Stimulated activated CD4-positive, alpha-beta T cell treated with anti-CD3 and anti-CD28 coated beads, Interleukin-1b, Interleukin-23, amount 100 ng/mL, for 24 hours (primary cell): ENCODE results near the gene UCN3.
"Not testable (repeated sequence)": the region's sequence is repeated elsewhere in the genome, so short reads cannot be mapped to it uniquely, and the experiment has no call there.

ENCODE experiments used
- DNase-seq, 4 experiments: peaks; one replicate each; pipeline ENCODE4 v3.0.0-alpha.2; 2020; ENCODE audit warnings: low read depth in 4 of 4, low spot score in 1 of 4

Gene UCN3

GRCh38 chr10:5365928-5366327 is 1.2 kb downstream of the UCN3 start:
- no peak for DNase-seq

DNA sequence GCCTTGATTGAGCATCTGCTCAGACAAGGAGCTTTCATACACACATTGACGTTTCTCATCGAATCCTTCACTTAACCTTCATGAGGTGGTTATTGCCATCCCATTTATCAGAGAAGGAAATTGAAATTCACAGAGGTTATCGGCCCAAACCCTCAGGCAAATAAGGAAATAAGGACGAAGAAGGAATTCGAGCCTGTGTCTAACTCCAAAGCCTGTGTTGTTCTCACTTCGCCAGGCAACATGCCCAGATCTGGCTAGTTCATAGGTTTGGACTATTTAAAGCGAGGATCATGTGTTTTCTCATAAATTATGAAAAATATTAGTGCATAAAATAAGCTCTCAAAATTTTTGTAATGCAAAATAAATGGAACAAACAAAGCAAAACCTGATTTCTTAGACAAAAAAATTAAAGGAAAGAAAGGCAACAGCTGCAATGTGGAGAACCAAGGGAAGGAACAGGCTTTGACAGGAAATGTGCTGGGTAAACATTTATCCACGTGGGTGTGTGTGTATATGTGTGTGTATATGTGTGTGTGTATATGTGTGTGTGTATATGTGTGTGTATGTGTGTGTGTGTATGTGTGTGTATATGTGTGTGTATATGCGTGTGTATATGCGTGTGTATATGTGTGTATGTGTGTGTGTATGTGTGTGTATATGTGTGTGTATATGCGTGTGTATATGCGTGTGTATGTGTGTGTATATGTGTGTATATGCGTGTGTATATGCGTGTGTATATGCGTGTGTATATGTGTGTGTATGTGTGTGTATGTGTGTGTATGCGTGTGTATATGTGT is 4.8 kb downstream of the UCN3 start:
- DNase-seq, result no peak

GRCh38 chr10:5370493-5371352 is 6.0 kb downstream of the UCN3 start:
- DNase-seq, result no peak

DNA sequence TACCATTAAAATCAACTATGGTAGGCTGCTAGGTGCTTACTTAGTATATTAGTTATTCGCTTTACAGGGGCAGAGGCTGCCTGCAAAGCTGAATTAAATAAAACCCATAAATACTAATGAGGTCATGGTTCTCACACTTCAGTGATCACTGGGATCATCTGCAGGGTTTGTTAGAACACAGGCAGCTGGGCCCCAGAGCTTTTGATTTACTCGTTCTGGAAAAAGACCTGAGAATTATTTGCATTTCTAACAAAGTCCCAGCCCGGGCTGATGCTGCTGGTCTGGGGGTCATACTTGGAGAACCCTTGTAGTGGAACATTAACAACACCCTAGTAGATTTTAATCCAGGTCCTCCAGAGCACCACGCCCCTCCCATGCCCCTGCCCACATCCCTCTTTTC is 8.5 kb downstream of the UCN3 start:
- no peak for DNase-seq

GRCh38 chr10:5373891-5374611 is 9.3 kb downstream of the UCN3 start:
- DNase-seq, result no peak

DNA sequence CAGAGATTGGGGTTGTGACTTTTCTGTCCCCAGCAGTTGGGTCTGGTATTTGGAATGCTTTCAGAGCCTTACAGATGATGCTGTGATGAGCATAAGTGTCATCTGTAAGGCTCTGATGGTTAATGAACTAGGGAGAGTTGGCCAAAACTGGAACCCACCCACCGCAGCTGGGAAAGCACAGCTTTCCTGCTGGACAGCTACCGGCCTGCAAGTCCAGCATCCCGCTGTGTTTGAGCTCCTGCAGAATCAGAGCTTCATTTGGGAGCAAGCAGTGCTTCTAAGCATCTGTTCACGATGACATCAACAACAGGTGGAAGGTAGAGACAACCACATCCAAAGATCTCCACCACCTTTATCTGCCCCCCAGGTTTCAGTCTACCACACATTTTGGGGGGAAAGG is 11.7 kb downstream of the UCN3 start:
- DNase-seq, result no peak

DNA sequence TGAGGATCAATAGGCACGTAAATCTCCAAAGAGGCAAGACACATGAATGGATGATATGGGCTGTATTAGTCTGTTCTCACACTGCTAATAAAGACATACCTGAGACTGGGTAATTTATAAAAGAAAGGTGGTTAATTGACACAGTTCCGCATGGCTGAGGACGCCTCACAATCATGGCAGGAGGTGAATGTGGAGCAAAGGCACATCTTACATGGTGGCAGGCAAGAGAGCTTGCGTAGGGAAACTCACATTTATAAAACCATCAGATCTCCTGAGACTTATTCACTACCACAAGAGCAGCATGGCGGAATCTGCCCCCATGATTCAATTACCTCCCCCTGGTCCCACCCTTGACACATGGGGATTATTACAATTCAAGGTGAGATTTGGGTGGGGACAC is 14.4 kb downstream of the UCN3 start:
- DNase-seq, result not testable (repeated sequence)

GRCh38 chr10:5380395-5380794 is 15.6 kb downstream of the UCN3 start:
- DNase-seq, result not testable (repeated sequence)

DNA sequence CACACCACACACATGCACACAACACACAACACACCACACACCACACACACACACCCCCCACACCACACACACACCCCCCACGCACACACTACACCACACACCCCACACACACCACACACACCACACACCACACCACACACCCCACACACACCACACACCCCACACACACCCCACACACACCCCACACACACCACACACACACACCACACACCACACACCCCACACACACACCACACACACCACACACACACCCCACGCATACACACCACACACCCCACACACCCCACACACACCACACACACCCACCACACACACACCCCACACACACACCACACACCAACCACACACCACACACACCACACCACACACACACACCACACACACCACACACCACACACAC is 16.4 kb downstream of the UCN3 start:
- DNase-seq, result no peak

DNA sequence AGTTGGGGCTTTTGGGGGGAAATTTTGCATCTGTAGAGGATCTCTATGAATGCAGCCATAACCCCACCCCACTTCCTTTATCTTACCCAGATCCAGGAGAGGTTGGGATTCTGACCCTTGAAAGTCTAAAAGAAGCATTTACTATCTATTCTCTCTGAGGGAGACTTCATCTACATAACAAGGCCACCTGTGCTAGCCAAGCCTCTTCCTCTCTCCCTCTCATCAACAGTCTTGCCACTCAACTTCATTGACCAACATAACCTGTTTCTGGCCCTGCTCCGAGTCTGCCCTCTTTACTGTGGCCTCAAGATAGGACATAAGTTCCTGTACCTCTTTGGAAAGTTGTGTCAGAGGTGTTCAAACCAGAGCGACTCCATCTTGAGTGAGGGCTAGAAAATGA is 20.5 kb downstream of the UCN3 start:
- DNase-seq, result no peak

DNA sequence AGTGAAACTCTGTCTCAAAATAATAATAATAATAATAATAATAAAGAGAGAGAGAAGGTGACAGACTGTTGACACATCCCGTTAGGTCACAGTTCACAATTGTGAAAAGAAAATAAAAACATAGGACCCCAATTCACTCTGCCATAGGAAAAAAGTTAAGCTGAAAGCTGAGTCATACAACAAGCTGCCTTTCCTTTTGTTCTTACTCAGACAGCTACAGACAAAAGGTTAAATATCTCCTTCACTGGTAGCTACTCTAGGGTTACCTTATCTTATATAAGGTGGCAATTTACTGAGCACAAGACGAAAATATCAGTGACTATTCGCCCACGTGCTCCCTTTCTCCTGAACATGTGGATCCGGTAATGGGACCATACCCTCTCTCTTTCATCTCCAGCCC is 22.4 kb downstream of the UCN3 start:
- no peak for DNase-seq

DNA sequence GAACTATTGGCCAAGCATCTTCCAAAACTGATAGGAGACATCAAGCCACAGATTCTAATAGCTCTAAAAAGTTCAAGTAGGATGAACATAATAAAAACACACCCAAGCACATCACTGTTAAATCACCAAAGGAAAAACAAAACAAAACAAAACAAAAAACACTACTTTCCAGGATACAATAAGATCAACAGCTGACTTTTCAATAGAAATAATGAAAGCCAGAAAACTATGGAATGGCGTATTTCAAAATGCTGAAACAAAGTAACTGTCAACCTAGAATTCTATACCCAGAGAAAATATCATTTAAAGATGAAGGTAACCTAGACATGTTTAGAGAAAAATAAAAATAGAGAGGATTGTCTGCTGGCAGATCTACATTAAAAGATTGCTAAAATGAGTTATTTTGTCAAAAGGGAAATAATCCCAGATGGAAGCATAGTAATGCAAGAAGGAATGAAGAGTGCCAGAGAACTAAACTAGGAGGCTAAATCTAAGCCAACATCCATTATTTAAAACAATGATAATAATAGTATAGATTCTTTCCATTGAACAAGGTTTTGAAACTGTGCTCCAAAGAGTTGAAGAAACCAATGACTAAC is 25.9 kb downstream of the UCN3 start:
- no peak for DNase-seq

- no peak for DNase-seq
Observed at GRCh38 chr10:5391790-5392189, 27.0 kb downstream of the UCN3 start.

GRCh38 chr10:5393529-5393928 is 28.8 kb downstream of the UCN3 start:
- no peak for DNase-seq

DNA sequence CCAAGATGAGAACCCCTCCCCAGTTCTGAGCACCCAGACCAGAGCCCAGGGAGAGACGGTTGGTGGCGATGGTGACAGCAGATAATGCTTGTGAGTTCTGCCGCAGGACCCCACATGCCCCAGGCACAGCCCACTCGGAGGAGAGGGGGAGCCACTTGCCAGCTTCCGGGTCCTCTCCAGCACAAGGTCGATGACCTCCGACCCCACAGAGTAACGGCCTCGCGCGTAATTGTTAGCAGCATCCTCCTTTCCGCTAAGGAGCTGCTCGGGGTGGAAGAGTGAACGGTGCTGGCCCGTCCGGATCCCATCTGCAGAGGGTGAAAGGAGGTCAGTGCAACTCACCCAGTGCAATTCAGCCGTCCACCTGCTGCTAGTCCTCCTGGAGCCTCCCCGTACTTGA is 30.4 kb downstream of the UCN3 start:
- DNase-seq, result no peak

GRCh38 chr10:5396556-5397300 is 32.0 kb downstream of the UCN3 start:
- no peak for DNase-seq

GRCh38 chr10:5399332-5399731 is 34.6 kb downstream of the UCN3 start:
- no peak for DNase-seq

DNA sequence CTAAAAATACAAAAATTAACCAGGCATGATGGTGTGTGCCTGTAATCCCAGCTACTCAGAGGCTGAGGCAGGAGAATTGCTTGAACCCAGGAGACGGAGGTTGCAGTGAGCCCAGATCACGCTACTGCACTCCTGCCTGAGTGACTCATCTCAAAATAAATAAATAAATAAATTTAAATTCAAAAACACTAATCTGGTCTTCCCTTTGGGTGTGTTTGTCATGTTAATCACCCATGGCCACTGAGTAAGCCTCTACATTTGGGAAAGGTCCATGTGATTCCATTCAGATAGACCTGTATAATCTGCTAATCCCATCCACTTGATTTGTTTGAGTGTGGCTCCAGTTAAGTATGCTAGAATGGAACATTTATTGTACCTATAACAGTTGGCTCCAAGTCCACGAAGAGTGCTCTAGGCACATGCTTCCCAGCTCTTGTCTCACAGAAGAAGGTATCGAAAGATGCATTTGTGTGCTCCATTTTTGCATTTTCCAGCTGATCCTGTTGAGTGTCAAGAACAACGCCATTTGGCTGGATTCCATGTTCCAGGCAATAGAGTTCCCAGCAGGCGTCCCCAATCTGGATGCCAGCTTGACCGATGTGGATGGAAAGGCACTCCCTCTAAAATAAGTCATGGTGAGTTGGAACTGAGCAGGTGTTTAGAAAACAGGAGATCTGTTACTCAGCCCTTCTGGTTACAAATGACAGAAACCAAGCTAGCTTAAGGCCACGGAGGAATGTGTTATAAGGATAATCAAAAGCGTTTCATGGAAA is 35.9 kb downstream of the UCN3 start:
- no peak for DNase-seq

GRCh38 chr10:5402798-5403197 is 38.0 kb downstream of the UCN3 start:
- DNase-seq, result no peak
